ENCODE measurements around the gene HDX. TPM values are rescaled to one million over a fixed set of nuclear protein-coding genes. Genes with fewer than 3 reads are reported as not detected.
A peak's percentile ranks its signal among the peaks of the same experiment; 100 is the strongest.

Gene HDX
- total RNA-seq, 1 donor from 2014 or later: 14.3 TPM

DNA sequence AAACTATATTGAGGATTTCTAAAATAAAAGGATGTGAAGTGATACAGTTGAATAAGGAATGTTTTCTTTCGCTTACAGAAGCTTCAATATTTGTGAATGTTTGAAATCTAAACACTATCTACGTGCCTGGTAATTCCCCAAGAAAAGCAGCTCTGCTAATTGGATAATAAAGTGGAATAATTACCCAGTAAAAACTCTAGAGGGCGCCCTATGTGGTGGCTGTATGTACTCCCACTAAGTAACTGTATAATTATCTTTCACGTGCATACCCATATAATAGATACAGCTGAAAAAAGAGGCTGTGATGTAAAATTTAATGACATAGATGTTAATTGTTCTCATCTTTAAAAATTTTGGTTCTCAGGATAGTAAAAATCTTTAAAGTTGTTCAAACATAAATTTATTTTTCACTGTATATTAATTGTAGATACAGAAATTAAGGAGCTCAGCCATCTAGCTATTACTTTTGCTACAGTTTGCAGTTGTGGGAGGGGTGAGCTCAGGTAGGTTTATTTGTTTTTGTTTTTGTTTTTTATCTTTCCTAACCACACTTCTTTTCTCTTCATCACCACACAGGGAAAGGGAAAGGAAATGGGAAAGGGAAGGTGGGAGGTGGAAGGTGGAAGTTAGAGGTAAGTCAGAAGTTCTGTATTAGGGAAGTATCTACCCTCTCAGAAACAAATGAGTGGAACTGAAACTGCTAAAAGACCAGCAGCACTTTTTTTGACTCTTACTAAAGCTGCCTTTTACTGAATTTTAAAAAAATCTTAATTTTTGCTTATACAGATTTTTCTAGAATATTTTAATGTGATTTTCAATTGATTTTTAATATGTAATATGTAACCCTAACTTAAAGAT, 162.5 kb downstream of the HDX start:
- no peak overlapping the region for H3K27ac Mint-ChIP-seq (ENCODE audit: unreplicated experiment)
- no peak for DNase-seq
- H3K36me3 Mint-ChIP-seq (ENCODE audit: unreplicated experiment): no peaks in the 10 kb centered on the region
- H3K4me1 Mint-ChIP-seq (ENCODE audit: low read depth, unreplicated experiment): no peaks in the 10 kb centered on the region
- H3K27me3 Mint-ChIP-seq (ENCODE audit: unreplicated experiment): no peaks in the 10 kb centered on the region
- TF ChIP-seq, protein P1, sequence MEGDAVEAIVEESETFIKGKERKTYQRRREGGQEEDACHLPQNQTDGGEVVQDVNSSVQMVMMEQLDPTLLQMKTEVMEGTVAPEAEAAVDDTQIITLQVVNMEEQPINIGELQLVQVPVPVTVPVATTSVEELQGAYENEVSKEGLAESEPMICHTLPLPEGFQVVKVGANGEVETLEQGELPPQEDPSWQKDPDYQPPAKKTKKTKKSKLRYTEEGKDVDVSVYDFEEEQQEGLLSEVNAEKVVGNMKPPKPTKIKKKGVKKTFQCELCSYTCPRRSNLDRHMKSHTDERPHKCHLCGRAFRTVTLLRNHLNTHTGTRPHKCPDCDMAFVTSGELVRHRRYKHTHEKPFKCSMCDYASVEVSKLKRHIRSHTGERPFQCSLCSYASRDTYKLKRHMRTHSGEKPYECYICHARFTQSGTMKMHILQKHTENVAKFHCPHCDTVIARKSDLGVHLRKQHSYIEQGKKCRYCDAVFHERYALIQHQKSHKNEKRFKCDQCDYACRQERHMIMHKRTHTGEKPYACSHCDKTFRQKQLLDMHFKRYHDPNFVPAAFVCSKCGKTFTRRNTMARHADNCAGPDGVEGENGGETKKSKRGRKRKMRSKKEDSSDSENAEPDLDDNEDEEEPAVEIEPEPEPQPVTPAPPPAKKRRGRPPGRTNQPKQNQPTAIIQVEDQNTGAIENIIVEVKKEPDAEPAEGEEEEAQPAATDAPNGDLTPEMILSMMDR (IDR thresholded peaks at IDR 0.05; ENCODE audit: partially characterized antibody, unreplicated experiment): peak; percentile 71
- no peak overlapping the region for H3K4me3 Mint-ChIP-seq (ENCODE audit: unreplicated experiment)
- no peaks in the 10 kb centered on the region for H3K9me3 Mint-ChIP-seq (ENCODE audit: unreplicated experiment)

DNA sequence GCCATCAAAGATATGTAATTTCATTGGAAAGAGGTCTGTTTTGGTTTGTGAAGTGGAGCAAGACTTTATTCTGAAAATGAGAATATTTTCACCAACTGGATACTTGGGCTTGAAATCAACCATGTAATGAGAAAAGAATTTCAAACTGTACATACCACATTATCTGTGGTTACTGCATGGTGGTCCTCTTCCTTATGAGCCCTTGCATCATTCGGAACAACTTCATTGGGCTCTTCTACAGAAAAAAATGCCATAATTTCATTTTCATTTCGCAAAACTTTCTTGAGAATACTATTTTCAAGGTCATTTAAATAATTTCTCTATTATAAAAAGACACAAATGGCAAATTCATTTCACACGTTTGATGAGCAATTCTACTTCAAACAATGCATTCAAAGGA, 165.6 kb downstream of the HDX start:
- no peaks in the 10 kb centered on the region for H3K27me3 Mint-ChIP-seq (ENCODE audit: unreplicated experiment)
- H3K36me3 Mint-ChIP-seq (ENCODE audit: unreplicated experiment): no peaks in the 10 kb centered on the region
- DNase-seq: no peak
- H3K27ac Mint-ChIP-seq (ENCODE audit: unreplicated experiment): no peak overlapping the region
- H3K9me3 Mint-ChIP-seq (ENCODE audit: unreplicated experiment): no peaks in the 10 kb centered on the region
- TF ChIP-seq, protein P1 (IDR thresholded peaks at IDR 0.05; ENCODE audit: partially characterized antibody, unreplicated experiment): no peak
- no peaks in the 10 kb centered on the region for H3K4me1 Mint-ChIP-seq (ENCODE audit: low read depth, unreplicated experiment)
- no peak overlapping the region for H3K4me3 Mint-ChIP-seq (ENCODE audit: unreplicated experiment)

DNA sequence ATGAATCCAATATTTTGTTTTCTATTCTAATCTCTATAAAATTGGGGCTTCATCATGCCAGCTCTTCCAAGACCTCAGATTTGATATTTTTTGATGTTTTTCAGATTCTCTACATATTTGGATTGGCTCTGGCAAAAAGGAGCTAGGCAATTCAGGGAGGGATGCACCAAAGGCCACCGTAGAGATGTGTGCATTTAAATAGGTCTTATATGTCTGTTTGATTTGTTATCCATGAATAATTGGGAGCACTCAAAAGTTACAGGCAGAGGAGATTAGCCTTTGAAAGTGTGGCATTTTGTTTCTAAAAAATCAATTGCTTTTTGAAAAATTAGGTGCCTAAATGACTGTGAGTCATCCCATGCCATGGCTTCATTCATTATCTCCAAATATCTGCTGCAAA, 167.1 kb downstream of the HDX start:
- no peaks in the 10 kb centered on the region for H3K9me3 Mint-ChIP-seq (ENCODE audit: unreplicated experiment)
- no peak for DNase-seq
- no peaks in the 10 kb centered on the region for H3K27me3 Mint-ChIP-seq (ENCODE audit: unreplicated experiment)
- no peaks in the 10 kb centered on the region for H3K4me1 Mint-ChIP-seq (ENCODE audit: low read depth, unreplicated experiment)
- no peaks in the 10 kb centered on the region for H3K36me3 Mint-ChIP-seq (ENCODE audit: unreplicated experiment)
- TF ChIP-seq, protein P1 (IDR thresholded peaks at IDR 0.05; ENCODE audit: partially characterized antibody, unreplicated experiment): no peak
- no peak overlapping the region for H3K4me3 Mint-ChIP-seq (ENCODE audit: unreplicated experiment)
- no peak overlapping the region for H3K27ac Mint-ChIP-seq (ENCODE audit: unreplicated experiment)

DNA sequence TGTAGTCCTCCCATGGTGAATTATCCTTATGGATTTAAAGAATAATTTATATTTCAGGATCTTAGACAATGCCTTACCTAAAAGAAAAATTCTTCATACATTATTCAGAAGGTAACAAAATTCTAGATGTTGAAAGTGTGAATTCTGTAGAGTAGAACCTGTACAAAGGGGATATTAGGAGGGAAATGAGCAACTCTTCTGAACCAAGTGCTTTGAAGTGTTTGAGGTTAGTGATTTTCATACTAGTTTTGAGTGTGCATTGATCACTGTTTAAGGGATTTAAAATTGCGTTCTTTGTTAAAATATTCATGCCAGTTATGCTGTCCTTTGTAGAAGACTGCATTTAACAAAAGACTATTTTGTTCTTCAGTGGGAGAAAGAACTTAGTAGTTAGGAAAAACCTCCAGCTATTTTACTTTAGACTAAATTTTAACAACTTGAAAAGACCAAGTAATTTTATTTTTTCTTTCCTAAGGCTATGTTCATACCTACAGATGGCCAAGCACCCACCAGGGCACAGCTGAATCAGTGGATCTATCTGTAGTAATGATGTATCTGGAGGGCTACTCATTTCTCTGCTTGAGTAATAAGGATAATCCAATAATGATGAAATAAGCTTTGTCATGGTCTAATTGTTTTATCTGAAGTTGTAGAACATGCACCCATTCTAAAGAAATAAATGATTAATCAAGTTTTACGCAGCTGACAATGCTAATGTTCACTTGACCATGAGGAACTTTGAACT, 180.0 kb downstream of the HDX start:
- Mint-ChIP-seq H3K36me3 (ENCODE audit: unreplicated experiment) (no peaks in the 10 kb centered on the region), H3K27ac (ENCODE audit: unreplicated experiment) (no peak overlapping the region), H3K4me1 (ENCODE audit: low read depth, unreplicated experiment) (peaks cover 3% of the 10 kb centered on the region), H3K27me3 (ENCODE audit: unreplicated experiment) (peaks cover 2% of the 10 kb centered on the region), H3K4me3 (ENCODE audit: unreplicated experiment) (no peak overlapping the region), H3K9me3 (ENCODE audit: unreplicated experiment) (no peaks in the 10 kb centered on the region)
- DNase-seq: no peak
- TF ChIP-seq, protein P1 (IDR thresholded peaks at IDR 0.05; ENCODE audit: partially characterized antibody, unreplicated experiment): no peak

DNA sequence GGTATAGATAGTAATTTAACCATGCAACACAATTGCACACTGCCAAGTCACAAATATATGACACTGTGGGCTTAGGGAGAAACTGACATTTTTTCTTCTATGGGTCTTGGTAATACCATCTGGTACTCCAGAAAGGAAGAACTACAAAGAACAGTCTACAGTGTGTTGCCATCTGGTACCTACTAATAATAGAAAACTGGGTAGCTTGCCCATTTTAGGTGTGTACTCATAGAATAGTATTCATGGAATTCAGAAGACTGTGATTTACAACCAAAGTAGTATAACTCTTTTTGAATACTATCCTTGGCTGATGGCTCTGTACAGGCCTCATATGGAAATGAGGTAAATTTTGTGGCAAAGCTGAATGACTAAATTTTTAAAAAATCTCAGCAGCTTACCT, 181.6 kb downstream of the HDX start:
- no peak for DNase-seq

More for the DNA sequence above, 181.6 kb downstream of the HDX start:
- H3K27me3 Mint-ChIP-seq (ENCODE audit: unreplicated experiment): peaks cover 2% of the 10 kb centered on the region
- no peaks in the 10 kb centered on the region for H3K9me3 Mint-ChIP-seq (ENCODE audit: unreplicated experiment)
- no peak overlapping the region for H3K27ac Mint-ChIP-seq (ENCODE audit: unreplicated experiment)
- TF ChIP-seq, protein P1 (IDR thresholded peaks at IDR 0.05; ENCODE audit: partially characterized antibody, unreplicated experiment): no peak
- no peak overlapping the region for H3K4me3 Mint-ChIP-seq (ENCODE audit: unreplicated experiment)
- H3K36me3 Mint-ChIP-seq (ENCODE audit: unreplicated experiment): peaks cover 3% of the 10 kb centered on the region
- H3K4me1 Mint-ChIP-seq (ENCODE audit: low read depth, unreplicated experiment): peaks cover 3% of the 10 kb centered on the region

All from glutamatergic neuron (in vitro differentiated cells).